Sigmoid colon (tissue), 7 donors: ENCODE measurements around the gene POU2F3. TPM values are rescaled to one million over a fixed set of nuclear protein-coding genes. Genes with fewer than 3 reads are reported as not detected.
A peak's percentile ranks its signal among the peaks of the same experiment; 100 is the strongest.

Experiments
- DNase-seq: peaks from one replicate; pipeline ENCODE4 v3.0.0-alpha.2; 2019
- H3K27ac ChIP-seq, 4 donors: fragments of 200-600 bp; sonication (generic); one replicate each; pipeline ENCODE4 v1.5.1; 2016 to 2019; ENCODE audit warnings: mild to moderate bottlenecking in 1 of 4
- H3K27me3 ChIP-seq, 3 donors: fragments of 200-600 bp; sonication (generic); one replicate each; pipeline ENCODE4 v1.5.1; 2019; ENCODE audit warnings: mild to moderate bottlenecking in 1 of 3
- H3K36me3 ChIP-seq, 4 donors: fragments of 200-600 bp; sonication (generic); one replicate each; pipeline ENCODE4 v1.5.1; 2016 to 2019
- H3K4me1 ChIP-seq, 4 donors: fragments of 200-600 bp; sonication (generic); one replicate each; pipeline ENCODE4 v1.5.1; 2017 to 2019
- H3K4me3 ChIP-seq, 4 donors: fragments of 200-600 bp; sonication (generic); one replicate each; pipeline ENCODE4 v1.5.1; 2017 to 2019; ENCODE audit warnings: mild to moderate bottlenecking in 2 of 4, moderate library complexity in 1 of 4
- H3K9me3 ChIP-seq, 4 donors: fragments of 200-600 bp in 3 of 4; sonication (generic) in 3 of 4; one replicate each; pipeline versions ENCODE4 v1.5.1 to v1.6.1; 2013 to 2019
- EP300 ChIP-seq, 4 donors: sonication (generic); formaldehyde crosslinking; IDR thresholded peaks; one replicate each; pipeline ENCODE4 v1.6.1; 2017; ENCODE audit warnings: antibody characterized with exemption in 4 of 4
- POLR2A ChIP-seq, 2 donors: fragments of 450-650 bp; IDR thresholded peaks; one replicate each; pipeline ENCODE4 v1.6.1; 2016; ENCODE audit warnings: antibody characterized with exemption in 2 of 2, mild to moderate bottlenecking in 2 of 2, moderate library complexity in 2 of 2
- POLR2AphosphoS5 ChIP-seq, 4 donors: sonication (generic); formaldehyde crosslinking; IDR thresholded peaks; one replicate each; pipeline ENCODE4 v1.6.1; 2017; ENCODE audit warnings: antibody characterized with exemption in 4 of 4
- WGBS, 2 donors: extraction: QIAGEN DNeasy Blood & Tissue Kit; methylation state at CpG; one replicate each; pipeline ENCODE4 v1.1.7; 2013; 5-methylcytosine and 5-hydroxymethylcytosine counted together
- intact Hi-C: fragments of 100-400 bp; cut with DNase I; formaldehyde crosslinking; loops from one replicate; pipeline ENCODE4 v1.15.1; 2023
- polyA plus RNA-seq, 3 donors: library from polyadenylated mRNA; stranded (reverse); fragments of 200-250 nt; gene quantifications; one replicate each; pipeline ENCODE4 v1.2.3, GENCODE V29; 2013
- total RNA-seq, 4 donors: library from RNA; depleted of rRNA; stranded (reverse); fragments of >200 nt; gene quantifications; one replicate each; pipeline ENCODE4 v1.1.0, GENCODE V29; 2016
- TF ChIP-seq, protein P1 (sequence below), 4 experiments: fragments of 450-650 bp in 3 of 4; fragments of 200-600 bp in 1 of 4; IDR thresholded peaks; one replicate each; pipeline ENCODE4 v1.5.1; 2016 to 2019; ENCODE audit warnings: antibody characterized with exemption in 4 of 4, mild to moderate bottlenecking in 3 of 4, moderate library complexity in 2 of 4
- donor health status: healthy with polysubstance abuse.
- donor health status: Bipolar disorder and iron deficiency.
- donor health status: healthy.

Gene POU2F3
- total and polyA plus RNA-seq, 7 donors = 0.92 to 1.8 (median 1.3) TPM; not detected in 4

DNA sequence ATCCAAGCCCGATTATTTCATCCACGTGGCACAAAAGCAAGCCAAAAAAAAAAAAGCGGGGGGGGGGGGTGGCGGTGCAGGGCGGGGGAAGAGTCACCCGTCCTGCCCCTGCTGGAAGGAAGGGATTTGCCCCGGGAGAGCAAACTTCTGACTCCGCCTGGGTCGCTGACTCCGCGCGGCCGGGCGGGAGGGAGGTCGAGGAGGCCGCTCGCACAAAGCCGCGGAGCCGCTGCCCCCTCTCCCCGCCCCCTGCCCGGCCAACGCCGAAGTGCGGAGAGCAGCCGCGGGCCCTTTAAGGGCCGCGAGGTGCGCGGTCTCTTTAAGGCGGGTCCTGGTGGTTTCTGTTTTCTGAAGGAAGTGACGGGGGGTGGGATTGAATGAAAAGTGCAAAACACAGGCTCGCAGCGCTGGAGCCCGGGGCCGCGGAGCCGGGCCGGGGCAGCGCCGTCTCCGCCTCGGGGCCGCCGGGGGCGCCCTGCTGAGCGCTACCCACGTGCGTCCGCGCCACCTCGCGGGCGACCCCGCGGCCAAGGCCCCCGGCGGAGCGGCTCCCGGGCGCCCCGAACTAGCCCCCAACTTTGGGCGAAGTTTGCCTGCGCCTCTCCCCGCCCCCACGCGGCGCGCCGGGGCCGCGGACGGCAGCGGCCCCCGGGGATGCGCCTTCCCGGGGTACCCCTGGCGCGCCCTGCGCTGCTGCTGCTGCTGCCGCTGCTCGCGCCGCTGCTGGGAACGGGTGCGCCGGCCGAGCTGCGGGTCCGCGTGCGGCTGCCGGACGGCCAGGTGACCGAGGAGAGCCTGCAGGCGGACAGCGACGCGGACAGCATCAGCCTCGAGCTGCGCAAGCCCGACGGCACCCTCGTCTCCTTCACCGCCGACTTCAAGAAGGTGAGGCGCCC lies 29.1 kb upstream of the POU2F3 start, which contains the start of gene OAF:
TSS of gene OAF (plus strand) at position 407 of the 896 bp plus-strand sequence. CDS start at position 655, 248 bp downstream.
- WGBS, 2 donors = 0 to 1% methylated on average over 108 of the region's 108 CpGs
- Histone ChIP-seq H3K4me3 (peak within 1 kb of the TSS; percentile 49 to 70 (median 68)), H3K36me3 (no peaks in the 10 kb centered on the region), H3K27me3 (peaks cover 0 to 14% (median 7%) of the 10 kb centered on the region in 3 donors), H3K4me1 (peaks cover 0 to 33% (median 27%) of the 10 kb centered on the region in 4 donors), H3K27ac (peak within 1 kb of the TSS; percentile 74 to 82 (median 78)), H3K9me3 (no peaks in the 10 kb centered on the region)
- DNase-seq = peak; percentile 85
- peak in 3 of 4 donors; percentile 40 to 60 (median 42) for TF ChIP-seq POLR2AphosphoS5 (IDR thresholded peaks at IDR 0.05)
- no peak for TF ChIP-seq EP300 (IDR thresholded peaks at IDR 0.05)
- TF ChIP-seq, protein P1, sequence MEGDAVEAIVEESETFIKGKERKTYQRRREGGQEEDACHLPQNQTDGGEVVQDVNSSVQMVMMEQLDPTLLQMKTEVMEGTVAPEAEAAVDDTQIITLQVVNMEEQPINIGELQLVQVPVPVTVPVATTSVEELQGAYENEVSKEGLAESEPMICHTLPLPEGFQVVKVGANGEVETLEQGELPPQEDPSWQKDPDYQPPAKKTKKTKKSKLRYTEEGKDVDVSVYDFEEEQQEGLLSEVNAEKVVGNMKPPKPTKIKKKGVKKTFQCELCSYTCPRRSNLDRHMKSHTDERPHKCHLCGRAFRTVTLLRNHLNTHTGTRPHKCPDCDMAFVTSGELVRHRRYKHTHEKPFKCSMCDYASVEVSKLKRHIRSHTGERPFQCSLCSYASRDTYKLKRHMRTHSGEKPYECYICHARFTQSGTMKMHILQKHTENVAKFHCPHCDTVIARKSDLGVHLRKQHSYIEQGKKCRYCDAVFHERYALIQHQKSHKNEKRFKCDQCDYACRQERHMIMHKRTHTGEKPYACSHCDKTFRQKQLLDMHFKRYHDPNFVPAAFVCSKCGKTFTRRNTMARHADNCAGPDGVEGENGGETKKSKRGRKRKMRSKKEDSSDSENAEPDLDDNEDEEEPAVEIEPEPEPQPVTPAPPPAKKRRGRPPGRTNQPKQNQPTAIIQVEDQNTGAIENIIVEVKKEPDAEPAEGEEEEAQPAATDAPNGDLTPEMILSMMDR (IDR thresholded peaks at IDR 0.05) = peak in 1 of 4 experiments; percentile 19
- intact Hi-C loops = loop anchor here (5.0 kb wide), 1 partner anchor 34 kb away; no protein-coding TSS in a partner anchor

DNA sequence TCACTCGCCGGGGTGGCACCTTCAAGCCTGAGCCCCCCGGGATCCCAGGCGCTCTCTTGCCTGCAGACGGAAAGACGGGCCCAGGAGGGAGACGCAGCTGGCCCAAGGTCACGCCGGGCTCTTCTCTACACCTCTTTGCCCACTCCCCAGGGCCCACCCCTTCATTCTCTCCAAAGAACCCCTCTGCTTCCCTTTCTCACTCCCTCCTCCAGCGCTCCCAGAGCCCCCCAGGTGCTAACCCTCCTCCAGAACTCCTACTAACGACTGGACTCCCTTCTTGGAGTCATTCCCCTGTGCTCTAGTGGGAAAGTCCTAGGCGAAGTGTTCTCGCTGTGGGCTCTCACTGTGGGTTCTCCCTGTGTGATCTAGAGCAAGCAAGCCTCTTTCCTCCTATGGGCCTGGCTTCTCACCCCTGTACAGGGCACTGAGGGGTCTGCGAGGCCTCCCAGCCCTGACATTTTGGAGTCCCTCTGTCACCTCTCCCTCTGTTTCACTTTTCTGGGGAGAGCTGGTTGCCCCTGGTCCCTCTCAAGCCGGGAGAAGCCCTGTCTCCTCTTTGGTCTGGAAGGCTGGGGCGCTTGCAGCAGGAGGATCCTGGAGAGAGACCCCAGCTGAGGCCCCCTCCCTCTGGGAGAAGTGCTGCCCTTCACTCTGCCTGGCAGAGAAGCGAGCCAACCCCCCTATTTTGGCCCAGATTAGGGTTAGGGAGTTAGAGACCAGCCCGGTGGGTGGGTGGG lies 28.2 kb upstream of the POU2F3 start:
- Histone ChIP-seq H3K4me3 (peak overlapping the region; percentile 49 to 70 (median 68)), H3K27ac (peak overlapping the region; percentile 74 to 82 (median 78)), H3K36me3 (no peaks in the 10 kb centered on the region), H3K9me3 (no peaks in the 10 kb centered on the region), H3K4me1 (peaks cover 0 to 37% (median 30%) of the 10 kb centered on the region in 4 donors), H3K27me3 (peaks cover 0 to 14% (median 7%) of the 10 kb centered on the region in 3 donors)
- intact Hi-C loops = loop anchor here (5.0 kb wide), 1 partner anchor 34 kb away; no protein-coding TSS in a partner anchor
- WGBS, 2 donors = 3 to 13% methylated on average over 18 of the region's 18 CpGs
- no peak for DNase-seq
- TF ChIP-seq, protein P1 (IDR thresholded peaks at IDR 0.05) = no peak
- TF ChIP-seq EP300 (IDR thresholded peaks at IDR 0.05) (no peak), POLR2AphosphoS5 (IDR thresholded peaks at IDR 0.05) (no peak), POLR2A (IDR thresholded peaks at IDR 0.05) (no peak)

DNA sequence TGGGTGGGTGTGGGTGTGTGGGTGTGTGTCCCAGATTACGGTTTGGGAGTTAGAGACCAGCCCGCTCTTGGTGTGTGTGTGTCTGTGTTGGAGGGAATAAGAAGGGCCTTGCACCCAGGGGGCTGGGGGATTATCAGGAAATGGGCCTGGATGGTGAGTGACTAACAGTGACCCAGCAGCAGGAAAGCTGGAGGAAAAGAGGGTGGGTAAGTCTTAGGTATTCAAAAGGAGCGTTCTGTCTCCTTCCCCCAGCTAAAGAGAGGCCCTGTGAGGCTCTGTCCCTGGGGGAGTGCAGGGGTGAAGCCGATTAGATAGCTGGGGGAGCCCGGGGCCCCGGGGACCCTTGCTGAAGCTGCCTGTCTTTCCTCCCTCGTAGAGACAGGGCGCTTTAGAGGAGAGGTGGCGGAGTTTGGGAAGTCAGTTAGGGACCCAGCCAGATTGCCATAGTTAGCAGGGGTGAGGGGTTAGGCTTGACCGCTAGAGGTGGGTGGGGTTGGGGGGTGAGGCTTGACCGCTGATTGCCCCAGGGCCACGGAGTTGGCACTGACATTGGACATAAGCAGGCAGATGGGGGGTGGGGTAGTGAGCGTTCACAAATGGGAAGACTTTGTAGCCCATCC lies 27.6 kb upstream of the POU2F3 start:
- 11 to 44% methylated on average over 13 of the region's 13 CpGs for WGBS, 2 donors
- Histone ChIP-seq H3K36me3 (no peaks in the 10 kb centered on the region), H3K4me1 (peaks cover 0 to 44% (median 31%) of the 10 kb centered on the region in 4 donors), H3K27ac (peak overlapping the region; percentile 74 to 82 (median 78)), H3K4me3 (peak overlapping the region; percentile 49 to 70 (median 68)), H3K27me3 (peaks cover 0 to 14% (median 3%) of the 10 kb centered on the region in 3 donors), H3K9me3 (no peaks in the 10 kb centered on the region)
- TF ChIP-seq POLR2A (IDR thresholded peaks at IDR 0.05) (no peak), POLR2AphosphoS5 (IDR thresholded peaks at IDR 0.05) (no peak), EP300 (IDR thresholded peaks at IDR 0.05) (no peak)
- TF ChIP-seq, protein P1 (IDR thresholded peaks at IDR 0.05) = no peak
- intact Hi-C loops = loop anchor here (5.0 kb wide), 1 partner anchor 35 kb away; no protein-coding TSS in a partner anchor
- no peak for DNase-seq

DNA sequence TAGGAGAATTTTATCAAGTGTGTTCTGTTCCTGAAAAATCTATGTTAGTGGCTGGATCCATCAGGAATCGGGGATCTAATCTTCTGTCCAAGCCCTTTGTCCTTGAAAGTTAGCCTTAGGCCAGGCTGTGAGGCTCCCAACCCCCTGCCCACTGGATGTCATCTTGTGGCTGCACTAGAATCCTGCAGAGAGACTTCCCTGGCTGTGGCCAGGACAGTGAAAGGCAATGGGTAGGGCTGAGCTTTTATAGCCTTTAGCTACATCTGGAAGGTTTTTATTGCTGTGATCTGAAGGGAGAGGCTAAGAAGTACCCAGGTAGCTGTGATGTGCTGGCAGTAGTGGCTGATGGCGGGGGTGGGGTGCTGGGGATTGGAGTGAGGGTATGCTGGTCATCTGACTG lies 27.0 kb upstream of the POU2F3 start:
- WGBS, 2 donors = 9 to 57% methylated on average over 2 of the region's 2 CpGs
- Histone ChIP-seq H3K4me1 (peaks cover 0 to 48% (median 36%) of the 10 kb centered on the region in 4 donors), H3K27me3 (peaks cover 0 to 14% (median 0%) of the 10 kb centered on the region in 3 donors), H3K27ac (peak overlapping the region; percentile 74 to 82 (median 78)), H3K4me3 (peak overlapping the region; percentile 49 to 70 (median 68)), H3K36me3 (no peaks in the 10 kb centered on the region), H3K9me3 (no peaks in the 10 kb centered on the region)
- TF ChIP-seq, protein P1 (IDR thresholded peaks at IDR 0.05) = no peak
- peak in 1 of 2 donors; percentile 85 for TF ChIP-seq POLR2A (IDR thresholded peaks at IDR 0.05)
- TF ChIP-seq POLR2AphosphoS5 (IDR thresholded peaks at IDR 0.05) = peak in 1 of 4 donors; percentile 73
- no peak for TF ChIP-seq EP300 (IDR thresholded peaks at IDR 0.05)
- intact Hi-C loops = loop anchor here (5.0 kb wide), 1 partner anchor 36 kb away; no protein-coding TSS in a partner anchor
- no peak for DNase-seq
